Type B pancreatic cell (in vitro differentiated cells): ENCODE results near the gene CTSF. TPM values are rescaled to one million over a fixed set of nuclear protein-coding genes. Genes with fewer than 3 reads are reported as not detected.

Source experiments
- DNase-seq: peaks from one replicate; pipeline ENCODE4 v3.0.0; 2021; ENCODE audit warnings: mixed read lengths; ENCODE audit not compliant: unreplicated experiment; ENCODE audit errors: extremely low spot score
- H3K27ac Mint-ChIP-seq: 2 replicates; pipeline ENCODE4 v1.8.0; 2021; ENCODE audit warnings: mild to moderate bottlenecking, mixed read lengths
- H3K27me3 Mint-ChIP-seq: 2 replicates; pipeline ENCODE4 v1.8.0; 2021; ENCODE audit warnings: mixed read lengths
- H3K36me3 Mint-ChIP-seq: 2 replicates; pipeline ENCODE4 v1.8.0; 2021; ENCODE audit warnings: mixed read lengths
- H3K4me1 Mint-ChIP-seq: one replicate; pipeline ENCODE4 v1.8.0; 2021; ENCODE audit warnings: mixed read lengths; ENCODE audit not compliant: unreplicated experiment
- H3K4me3 Mint-ChIP-seq: 2 replicates; pipeline ENCODE4 v1.8.0; 2021; ENCODE audit warnings: mild to moderate bottlenecking, mixed read lengths
- H3K9me3 Mint-ChIP-seq: 2 replicates; pipeline ENCODE4 v1.8.0; 2021; ENCODE audit warnings: mixed read lengths
- CTCF ChIP-seq: fragments of 200-600 bp; sonication (generic); conservative IDR thresholded peaks from 2 replicates; pipeline ENCODE4 v1.5.0; 2021; ENCODE audit warnings: antibody characterized with exemption, mild to moderate bottlenecking
- total RNA-seq: library from RNA; stranded (reverse); gene quantifications from 2 replicates; pipeline ENCODE4 v1.2.1, GENCODE V29; 2021; ENCODE audit warnings: low replicate concordance

The CTSF gene
- total RNA-seq, 1 donor from 2014 or later = not detected

- peaks cover 6% of the 10 kb centered on the region for H3K4me1 Mint-ChIP-seq
- peaks cover 4% of the 10 kb centered on the region for H3K36me3 Mint-ChIP-seq
- no peaks in the 10 kb centered on the region for H3K27me3 Mint-ChIP-seq
- no peak for DNase-seq
- H3K9me3 Mint-ChIP-seq = no peaks in the 10 kb centered on the region
- no peak for TF ChIP-seq CTCF
- H3K27ac Mint-ChIP-seq = peak overlapping the region; percentile 59
- no peak overlapping the region for H3K4me3 Mint-ChIP-seq
Measured at GRCh38 chr11:66600219-66600618, 31.8 kb upstream of the CTSF start.

GRCh38 chr11:66598993-66599392 is 30.6 kb upstream of the CTSF start:
- Mint-ChIP-seq H3K36me3 (peaks cover 4% of the 10 kb centered on the region), H3K9me3 (no peaks in the 10 kb centered on the region), H3K27me3 (no peaks in the 10 kb centered on the region), H3K4me3 (no peak overlapping the region), H3K27ac (no peak overlapping the region), H3K4me1 (peaks cover 12% of the 10 kb centered on the region)
- no peak for DNase-seq
- TF ChIP-seq CTCF = no peak

GRCh38 chr11:66595245-66595904 is 27.0 kb upstream of the CTSF start:
- peaks cover 4% of the 10 kb centered on the region for H3K9me3 Mint-ChIP-seq
- H3K4me1 Mint-ChIP-seq = peaks cover 14% of the 10 kb centered on the region
- DNase-seq = no peak
- TF ChIP-seq CTCF = no peak
- H3K27ac Mint-ChIP-seq = peak overlapping the region; percentile 37
- peak overlapping the region; percentile 77 for H3K4me3 Mint-ChIP-seq
- no peaks in the 10 kb centered on the region for H3K27me3 Mint-ChIP-seq
- no peaks in the 10 kb centered on the region for H3K36me3 Mint-ChIP-seq

GRCh38 chr11:66593650-66594049 is 25.2 kb upstream of the CTSF start:
- Mint-ChIP-seq H3K27ac (peak overlapping the region; percentile 94), H3K4me3 (peak overlapping the region; percentile 100), H3K27me3 (no peaks in the 10 kb centered on the region), H3K9me3 (peaks cover 4% of the 10 kb centered on the region), H3K4me1 (peaks cover 13% of the 10 kb centered on the region), H3K36me3 (no peaks in the 10 kb centered on the region)
- no peak for TF ChIP-seq CTCF
- DNase-seq = no peak

GRCh38 chr11:66593303-66593635 is 24.9 kb upstream of the CTSF start:
- Mint-ChIP-seq H3K9me3 (peaks cover 4% of the 10 kb centered on the region), H3K4me1 (peaks cover 13% of the 10 kb centered on the region), H3K4me3 (peak overlapping the region; percentile 100), H3K27me3 (no peaks in the 10 kb centered on the region), H3K36me3 (no peaks in the 10 kb centered on the region), H3K27ac (peak overlapping the region; percentile 94)
- no peak for TF ChIP-seq CTCF
- no peak for DNase-seq
